ENCODE results near the gene SLC8A1.

Gene SLC8A1

DNA sequence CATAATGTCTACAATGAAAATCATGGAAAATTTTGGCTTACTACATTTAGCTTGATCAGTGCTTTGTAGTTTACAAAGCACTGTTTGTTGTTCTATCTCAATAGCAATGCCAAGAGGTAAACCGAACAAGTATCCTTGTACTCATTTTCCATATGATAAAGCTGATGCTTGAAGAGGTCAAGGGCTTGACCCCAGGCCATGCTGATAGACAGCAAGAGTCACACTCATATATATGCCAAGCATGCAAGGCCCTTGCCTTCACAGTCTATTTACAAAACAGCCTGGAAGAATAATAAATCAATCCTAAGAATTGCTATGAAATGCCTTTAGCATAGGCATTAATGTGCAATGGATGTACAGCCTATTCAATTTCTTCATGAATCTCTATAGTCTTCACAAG is 71.8 kb downstream of the SLC8A1 start:
- DNase-seq, result no peak

DNA sequence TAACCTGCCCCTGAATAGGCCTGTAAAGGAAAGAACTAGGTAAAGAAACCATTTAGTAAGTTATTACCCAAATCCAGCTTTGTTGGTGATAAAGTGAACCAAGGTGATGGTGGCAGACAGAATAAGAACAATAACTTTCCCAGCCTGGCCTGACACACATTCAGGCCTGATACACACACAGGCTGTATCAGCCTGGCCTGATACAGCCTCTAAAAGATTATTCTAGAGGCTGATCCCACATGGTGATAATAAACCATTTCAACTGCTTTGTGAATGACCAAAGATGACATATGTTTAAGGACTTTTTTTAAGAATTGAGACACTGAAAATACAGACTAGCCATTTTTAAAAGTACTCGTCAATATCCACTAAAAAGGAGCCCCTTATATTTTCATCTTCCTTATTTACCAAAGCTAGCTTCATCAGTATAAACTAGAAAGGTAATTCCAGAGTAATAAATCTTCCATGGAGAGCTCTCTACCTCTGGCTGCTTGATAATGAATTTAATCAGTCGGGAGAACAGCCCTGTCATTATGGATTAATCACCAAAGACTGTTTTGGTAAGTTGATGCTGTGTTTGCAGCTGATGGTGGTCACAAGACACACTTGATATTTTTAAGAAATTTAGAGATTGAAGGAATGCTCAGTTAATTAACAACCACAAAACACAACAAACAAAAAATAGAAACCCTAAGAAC is 77.2 kb downstream of the SLC8A1 start:
- no peak for DNase-seq

DNA sequence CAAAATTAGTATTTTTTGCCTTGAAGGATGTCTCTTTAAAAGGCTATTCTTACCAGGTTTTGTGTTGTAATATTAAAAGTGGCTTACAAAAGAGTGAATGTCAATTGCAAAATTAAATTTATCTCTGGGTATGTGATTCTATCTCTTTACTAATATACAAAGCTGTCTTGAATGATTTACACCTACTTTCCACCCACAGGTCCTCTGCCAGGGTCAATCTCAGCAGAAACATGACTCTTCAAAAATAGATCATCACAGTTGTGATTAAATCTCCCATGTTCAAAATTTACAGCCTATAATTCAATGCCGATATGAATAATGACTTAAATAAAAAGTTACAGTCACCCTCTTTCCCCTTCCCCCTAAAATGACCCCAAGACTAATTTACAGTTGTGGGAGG is 78.8 kb downstream of the SLC8A1 start:
- DNase-seq, result no peak

DNA sequence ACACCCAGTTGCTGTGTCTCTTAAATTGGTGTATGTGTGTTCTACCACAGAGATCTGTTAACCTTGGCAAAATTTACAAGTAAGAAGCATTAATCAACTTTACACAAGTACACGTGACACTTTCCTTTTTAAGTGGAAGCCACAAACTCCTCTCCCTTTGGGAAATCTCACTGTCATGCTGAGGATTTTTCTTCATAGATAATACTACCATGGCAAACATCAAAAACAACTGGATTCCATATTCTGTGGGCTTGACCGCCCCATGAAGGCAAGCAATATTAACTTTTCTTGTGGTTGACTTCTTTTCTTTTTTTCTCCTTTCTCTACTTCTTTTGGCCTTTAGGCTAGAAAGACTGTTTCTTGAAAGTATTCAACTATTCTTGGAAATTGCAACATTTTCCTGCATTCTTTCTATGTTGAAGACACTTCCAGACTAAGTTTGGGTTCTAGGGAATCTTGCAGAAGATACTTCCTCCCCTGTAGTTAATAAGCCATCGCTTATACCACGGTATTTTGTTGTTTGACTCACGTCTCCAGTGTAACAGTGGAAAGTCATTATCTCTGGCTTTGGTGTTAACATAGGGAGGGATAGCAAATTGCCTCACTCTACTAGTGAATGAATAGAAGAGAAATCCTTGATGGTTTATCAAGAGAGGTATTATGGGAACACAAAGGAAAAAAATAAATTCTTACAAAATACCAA is 79.5 kb downstream of the SLC8A1 start:
- no peak for DNase-seq

DNA sequence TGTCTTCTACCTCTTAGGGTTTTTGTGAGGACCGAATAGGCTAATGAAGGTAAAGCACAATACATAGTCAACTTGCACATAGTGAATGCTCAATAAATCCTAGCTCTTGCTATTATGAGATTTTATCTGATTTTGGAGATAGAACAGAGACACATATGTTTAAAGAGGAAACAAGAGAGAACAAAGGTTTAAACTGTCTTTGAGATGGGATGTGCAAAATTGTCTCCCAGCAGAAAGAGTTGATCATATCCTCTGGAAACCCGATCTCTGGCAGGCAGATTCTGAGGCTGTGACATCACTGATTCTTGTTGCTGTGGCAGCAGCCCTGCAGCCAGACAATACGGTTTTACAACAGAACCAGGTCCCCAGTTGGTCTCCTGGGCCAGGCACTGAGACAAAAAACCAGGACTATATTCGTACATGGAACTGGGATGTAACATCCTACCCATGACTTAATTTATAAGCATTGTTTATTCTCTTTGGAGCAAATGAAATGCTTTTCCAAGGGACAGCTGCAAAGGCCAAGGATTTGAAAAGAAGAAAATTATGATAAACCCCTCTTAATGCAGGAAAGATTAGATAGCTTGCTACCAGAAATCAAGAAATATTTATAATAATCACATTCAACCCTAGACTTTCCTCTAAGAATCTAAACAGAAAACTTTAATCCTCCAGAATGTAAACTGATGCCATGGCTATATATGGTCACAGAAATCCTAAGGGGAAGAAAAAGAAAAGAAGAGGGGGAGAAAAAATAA is 80.2 kb downstream of the SLC8A1 start:
- peak; percentile 57 for DNase-seq

DNA sequence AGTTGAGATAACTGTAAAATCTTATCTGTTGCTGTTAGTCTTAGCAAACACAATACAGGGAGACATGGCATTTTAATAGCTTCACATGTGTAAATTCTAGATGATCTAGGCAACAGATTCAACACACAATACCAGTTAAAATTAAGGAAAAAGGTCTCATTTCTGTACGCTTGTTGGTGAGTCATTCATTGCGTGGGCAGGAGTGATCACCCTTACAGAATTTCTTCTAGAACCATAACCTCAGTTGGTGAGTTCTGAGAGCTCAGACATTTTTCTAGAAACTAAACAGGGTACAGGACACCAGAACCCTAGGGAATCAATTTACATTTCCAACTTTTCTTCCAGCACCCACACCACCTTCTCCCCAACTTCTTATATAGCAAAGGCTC is 81.9 kb downstream of the SLC8A1 start:
- DNase-seq, result no peak

DNA sequence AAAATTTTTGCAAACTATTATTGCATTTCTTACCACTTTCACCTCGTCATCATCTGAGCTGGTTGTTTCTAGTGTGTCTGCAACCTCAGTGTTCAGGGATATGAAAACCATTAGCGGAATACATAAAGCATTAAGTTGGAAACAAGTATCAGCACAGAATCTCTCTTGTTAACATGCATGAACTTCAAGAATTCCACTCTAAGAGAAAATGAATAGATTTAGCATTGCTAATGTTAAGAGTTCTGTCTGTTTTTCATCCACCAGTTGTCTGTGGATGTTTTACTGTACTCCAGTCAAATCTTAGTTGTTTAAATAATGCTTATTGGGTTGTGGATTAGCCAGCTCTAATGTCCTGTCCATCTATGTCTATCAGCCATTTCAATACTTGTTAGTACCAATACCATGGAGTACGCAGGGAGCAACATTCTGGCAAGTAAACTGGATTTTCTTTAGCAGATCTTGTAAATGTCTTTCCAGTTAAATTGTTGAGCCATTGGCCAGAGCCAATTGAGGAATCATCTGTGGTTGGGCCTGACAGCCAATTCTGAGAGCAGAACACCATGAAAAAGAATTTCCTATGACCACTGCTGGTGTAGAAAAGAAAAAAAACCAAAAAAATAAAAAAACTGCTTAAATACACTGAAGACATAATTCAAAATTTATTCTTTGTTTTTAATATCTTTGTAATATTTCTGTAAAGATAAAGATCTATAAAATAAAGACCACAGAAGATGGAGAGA is 82.5 kb downstream of the SLC8A1 start:
- DNase-seq, result no peak

DNA sequence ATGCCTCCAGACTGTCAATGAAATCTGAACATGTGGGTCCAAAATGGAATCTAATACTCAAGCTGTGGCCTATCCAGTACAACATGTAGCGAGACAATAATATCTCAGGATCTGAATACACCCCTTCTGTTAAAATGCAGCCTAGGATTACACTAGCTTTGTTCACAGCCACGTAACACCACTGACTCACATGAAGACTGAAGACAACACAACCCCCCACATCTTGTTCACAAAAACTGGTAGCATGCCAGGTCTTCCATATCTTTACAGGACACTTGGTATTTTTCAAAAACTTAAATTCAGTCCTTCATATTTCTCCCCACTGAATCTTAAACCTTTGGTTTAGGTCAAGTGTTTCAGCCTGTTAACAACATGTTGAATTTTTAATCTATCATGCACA is 84.2 kb downstream of the SLC8A1 start:
- no peak for DNase-seq

DNA sequence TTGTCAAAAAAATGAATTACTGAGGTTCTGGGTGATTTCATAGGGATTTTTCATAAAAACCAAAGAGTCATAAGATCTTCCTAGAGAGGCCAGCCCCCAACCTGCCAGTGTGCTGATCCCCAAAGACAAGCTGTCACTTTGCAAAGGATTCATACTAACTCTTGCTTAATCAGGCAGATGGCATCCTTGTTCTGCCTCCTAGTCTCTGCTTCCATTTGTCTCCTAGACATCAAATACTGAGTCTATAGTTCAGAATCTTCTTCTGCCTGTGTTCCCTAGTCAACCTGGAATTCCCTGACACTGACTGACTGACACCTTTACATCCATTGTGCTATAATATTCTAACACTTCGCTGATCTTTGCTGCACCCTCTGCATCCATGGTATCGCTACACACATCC is 84.9 kb downstream of the SLC8A1 start:
- DNase-seq, result no peak

DNA sequence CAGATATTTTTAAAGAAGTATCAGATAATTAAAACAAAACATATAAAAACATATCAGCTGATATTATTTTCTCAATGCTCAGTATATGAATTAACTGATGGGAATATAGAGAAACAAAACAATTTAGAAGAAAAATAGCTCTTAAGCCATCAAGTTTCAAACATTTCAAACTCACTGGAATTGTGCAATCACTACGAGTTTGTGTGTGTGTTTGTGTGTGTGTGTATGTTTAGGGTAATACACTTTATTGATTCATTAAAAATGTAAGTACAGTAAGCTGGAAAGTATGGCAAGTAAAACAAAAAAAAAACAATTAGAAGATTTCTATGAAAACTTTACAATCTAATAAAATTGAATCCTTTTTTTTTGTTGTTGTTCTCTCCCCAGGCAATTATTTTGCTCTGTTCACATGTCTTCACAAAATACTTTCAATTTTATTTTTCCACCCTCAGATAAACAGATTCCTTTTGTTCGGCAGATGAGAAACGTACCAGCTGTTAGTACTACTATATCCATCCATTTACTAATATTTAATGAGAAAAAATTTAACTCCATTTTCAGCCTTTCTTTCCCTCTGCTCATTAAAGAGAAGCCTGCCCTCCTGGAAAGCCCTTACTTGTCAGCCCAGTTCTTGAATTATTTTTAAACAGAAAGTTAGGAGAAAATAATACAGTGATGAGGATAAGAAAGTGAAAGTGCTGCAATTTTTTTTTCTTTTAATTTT is 87.6 kb downstream of the SLC8A1 start:
- DNase-seq, result no peak

DNA sequence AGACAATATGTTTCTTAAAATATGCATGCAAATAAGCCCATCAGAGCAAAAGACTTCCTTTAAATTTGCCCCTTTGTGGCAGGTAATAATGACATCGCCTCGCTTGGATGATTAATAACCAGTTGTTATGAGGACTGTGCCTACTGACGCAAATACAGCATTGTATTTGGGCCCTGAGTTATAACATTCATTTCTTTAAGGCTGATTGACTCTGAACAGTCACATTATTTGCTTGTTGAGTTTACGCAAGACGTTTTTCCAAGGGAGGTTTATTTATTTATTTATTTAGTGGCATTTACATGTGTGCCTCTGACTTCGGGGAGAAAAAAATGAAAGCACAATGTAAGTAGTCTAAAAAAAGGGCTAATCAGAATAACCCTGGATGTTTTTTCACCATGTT is 88.3 kb downstream of the SLC8A1 start:
- no peak for DNase-seq

DNA sequence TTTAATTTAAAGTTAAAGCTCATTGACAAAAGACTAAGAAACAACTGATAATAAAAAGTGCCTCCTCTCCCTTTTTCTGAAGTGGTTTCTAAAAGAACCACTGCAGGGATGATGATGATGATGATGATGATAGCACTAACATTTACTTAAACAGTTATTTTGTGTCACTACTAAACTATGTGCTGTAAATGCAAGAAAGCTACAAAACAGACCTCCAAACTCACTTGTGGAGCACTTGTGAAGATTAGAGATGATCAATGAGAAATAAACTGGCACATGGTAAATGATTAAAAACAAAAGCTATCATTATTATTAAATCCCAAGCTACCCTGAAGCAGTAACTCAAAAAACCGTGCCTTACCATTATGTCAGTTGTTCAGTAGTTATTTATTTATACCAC is 88.7 kb downstream of the SLC8A1 start:
- DNase-seq, result no peak

DNA sequence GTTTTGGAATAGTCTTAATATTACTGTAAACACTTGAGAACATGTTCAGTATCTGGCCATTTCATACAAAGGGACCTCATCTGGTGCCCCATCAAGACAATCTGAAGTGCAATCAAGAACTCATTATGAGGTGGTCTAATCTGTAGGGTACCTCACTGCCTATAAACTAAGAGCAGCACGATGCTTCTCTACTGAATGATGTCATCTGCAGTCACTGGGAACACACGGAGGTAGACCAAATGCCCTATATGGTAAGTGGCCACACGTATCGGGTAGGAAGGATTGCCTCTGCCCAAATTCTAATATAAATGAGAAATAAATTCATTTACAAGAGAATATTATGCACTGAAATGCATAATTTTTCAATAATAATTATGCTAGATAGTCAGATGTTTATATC is 90.4 kb downstream of the SLC8A1 start:
- DNase-seq, result no peak

DNA sequence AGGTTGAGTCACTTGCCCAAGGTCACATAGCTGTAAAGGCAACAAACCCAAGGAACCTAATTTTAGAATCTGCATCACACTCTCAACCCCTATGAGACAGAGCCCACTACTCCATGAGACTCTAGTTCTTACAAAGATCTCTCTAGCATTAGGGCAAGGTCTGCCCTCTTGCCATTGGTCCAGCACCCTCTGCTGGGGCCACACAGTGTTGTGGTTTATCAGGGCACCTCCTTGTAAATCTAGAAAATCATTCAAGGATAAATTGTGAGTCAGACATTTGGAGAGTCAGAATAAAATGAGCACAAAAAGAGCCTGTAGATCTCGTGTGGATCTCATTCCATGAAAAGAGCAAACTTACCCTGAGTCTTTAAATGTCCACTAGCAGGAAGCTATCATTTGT is 91.2 kb downstream of the SLC8A1 start:
- DNase-seq, result no peak

DNA sequence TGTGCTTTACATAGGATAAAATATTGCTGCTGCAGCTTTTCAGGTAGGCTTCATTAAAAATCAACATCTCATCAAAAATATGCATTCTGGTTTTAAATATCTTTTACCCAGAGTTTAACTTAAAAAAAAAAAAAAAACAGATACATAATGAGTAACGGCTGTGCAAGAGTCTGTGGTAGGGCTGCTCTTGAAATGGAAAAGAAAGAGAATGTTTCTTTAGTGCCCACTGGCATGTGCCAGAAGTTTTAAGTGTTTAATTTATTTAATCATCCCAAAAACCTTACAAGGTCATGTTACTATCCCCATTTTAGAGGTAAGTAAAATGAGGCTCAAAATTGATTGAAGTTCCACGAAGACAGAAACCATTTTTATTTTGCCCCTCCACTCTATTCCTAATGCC is 92.1 kb downstream of the SLC8A1 start:
- no peak for DNase-seq

DNA sequence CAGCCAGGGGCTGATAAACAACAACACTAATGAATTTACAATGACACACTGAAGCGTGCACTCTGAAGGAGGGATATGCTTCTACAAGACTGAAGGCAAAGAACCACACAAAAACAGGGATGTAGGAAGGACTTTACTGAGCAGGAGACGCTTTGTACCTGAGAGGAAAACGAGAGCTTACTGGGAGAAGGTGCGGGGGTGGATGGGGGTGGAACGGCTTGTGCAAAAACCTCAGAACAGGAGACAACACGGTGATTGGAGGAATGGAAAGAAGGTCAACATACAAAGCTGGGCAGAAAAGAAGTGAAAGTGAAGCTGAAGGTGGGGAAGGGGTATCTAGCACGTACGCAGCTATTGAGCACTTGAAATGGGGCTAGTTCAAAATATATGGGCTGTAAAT is 93.1 kb downstream of the SLC8A1 start:
- DNase-seq, result no peak

DNA sequence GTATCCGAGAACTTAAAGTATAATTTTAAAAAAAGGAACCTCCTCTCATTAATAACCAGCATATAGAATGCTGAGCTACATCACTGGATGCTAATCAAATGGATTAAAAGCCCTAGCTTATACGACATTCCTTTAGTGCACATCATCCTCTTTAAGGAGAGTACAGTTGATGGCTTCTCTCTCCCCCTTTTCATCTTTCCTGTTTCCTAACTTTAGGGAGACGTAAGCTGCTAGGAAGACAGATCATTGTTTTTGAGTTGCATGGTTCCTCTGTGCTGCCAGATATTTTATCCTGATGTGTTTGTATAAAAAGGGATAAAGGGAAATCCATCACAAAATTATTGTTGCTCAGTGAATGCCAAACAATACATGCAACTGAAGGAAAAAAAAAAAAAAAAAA is 94.2 kb downstream of the SLC8A1 start:
- DNase-seq, result no peak

DNA sequence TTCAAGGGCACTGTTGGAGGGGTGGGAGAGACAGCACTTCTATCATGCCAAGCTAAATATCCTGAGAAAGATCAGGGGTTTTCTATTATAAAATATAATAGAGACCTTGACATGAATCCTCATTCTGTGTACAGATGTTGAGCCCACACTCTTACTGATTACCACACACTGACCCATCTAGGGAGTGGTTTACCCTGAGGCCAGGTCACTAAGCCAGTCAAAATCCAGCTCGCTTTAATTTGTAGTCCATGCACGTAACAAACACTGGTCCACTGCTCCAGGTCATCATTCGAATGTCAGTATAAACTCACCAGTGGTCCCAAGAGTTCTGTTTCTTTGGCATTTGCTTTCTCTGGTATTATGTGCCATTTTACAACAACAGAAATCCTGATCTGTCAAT is 96.4 kb downstream of the SLC8A1 start:
- no peak for DNase-seq

DNA sequence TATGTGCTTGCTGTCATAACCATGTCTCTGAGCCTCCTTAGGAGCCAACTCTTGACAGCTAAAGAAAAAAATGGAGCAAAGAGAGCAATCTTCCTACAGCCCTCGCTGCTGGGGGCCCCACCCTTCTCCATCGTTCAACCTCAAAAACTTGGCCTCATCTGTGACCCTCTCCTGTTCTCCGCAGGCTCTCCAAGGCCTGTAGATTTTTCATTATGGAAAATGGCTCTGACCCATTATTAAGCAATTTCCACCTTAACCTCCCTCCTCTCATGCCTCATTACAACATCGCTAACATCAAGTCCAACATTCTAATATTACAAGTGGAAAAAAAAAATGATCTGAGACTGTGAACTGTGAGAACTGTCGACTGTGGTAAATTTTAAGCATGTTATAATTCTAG is 98.7 kb downstream of the SLC8A1 start:
- DNase-seq, result no peak

DNA sequence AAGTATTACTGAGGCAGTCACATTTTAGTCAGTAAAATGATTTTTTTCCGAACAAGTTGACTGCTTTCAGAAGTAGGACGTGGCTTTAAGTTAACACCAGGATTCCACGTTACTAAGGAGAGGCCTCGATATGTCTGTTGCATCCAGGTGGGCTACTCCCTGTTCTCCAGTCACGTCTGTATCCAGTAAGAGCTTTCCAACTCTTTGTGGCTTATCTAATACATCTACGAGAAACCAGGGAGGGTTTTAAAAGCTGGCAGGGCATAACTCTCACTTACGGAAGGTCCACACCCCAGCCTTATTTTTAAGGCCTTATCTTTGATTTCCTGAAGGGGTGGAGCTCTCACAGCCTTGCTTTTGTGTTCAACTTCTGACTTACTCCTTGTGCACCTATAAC is 99.2 kb downstream of the SLC8A1 start:
- no peak for DNase-seq

DNA sequence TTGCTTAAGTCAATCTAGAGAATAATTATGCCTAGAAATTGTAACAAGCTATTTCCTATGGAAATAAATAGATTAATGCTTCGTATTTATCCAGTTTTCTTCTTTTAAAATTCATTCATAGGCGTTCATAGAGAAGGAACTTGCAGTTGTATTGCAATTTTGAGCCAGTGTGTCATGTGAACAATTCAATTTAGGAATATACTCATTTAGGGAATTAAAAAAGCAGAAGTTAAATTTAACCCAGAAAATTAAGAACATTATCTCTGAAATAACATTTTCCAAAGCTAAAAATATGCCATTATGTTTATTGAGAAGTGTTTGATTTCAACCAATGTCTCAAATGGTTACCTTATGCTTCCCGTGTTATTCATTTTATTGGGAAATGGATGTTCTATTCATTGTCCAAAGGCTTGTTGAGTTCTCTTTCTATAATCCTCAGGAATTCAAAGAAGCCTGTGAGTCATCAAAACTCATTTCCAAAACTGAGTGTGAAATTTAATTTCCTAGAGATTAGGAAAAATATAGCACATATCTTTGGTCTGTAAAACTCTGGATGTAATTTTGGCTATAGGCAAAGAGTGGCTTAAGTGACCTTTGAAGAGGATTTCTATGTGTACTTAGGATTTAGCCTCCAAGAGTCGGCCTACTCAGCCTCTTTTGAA is 99.7 kb downstream of the SLC8A1 start:
- no peak for DNase-seq

DNA sequence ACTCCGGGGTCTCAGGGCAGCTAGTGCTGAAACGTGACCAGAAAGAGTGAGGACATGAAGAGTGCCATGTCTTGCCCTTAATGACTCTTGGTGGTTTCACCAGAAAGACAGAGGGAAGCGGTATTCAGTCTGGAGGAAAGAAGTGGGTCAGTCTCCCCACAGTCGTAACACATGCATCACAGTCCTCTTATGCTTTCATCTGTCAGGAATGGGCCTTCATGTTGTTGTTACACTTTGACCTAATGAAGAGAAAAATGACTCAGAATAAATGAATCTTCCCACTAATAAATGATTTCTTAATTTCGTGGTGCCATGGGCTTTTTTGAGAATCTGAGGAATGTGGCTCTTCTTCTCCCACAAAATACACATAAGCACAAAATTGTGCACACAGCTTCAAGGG is 103.2 kb downstream of the SLC8A1 start:
- DNase-seq, result no peak
